K562 (cell line): ENCODE measurements around the gene MYLK2. TPM values are rescaled to one million over a fixed set of nuclear protein-coding genes. Genes with fewer than 3 reads are reported as not detected.

Experiments
- ATAC-seq: fragments of 200-7000 bp; cut with Tn5 transposase; 3 replicates; pipeline ENCODE4 v1.9.1; 2020; ENCODE audit warnings: moderate library complexity
- BruUV-seq: library from RNA; stranded (reverse); fragments of 400-500 nt; replicated peaks from 2 replicates; lab custom pipeline; 2021; lab: Mats Ljungman, UMichigan
- CTCF ChIA-PET: fragments of 300-600 bp; formaldehyde crosslinking; extraction: SDS; loops from one replicate; lab custom pipeline; 2021; ENCODE audit warnings: low intra/inter-chr PET ratio; lab: Yijun Ruan, JAX
- POLR2A ChIA-PET: fragments of 300-600, 350-650 bp; sonication (Branson Sonifier 250); formaldehyde crosslinking; extraction: SDS; loops from one replicate; lab custom pipeline; 2021; ENCODE audit warnings: antibody characterized with exemption, inconsistent platforms; lab: Yijun Ruan, JAX
- DNase-seq, 4 experiments: peaks; one replicate each; pipeline versions ENCODE4 v3.0.0 to v3.0.0-alpha.2; 2011 to 2018; ENCODE audit warnings: low spot score in 3 of 4, mixed read lengths in 3 of 4; ENCODE audit errors: extremely low read depth in 1 of 4
- FAIRE-seq: peaks from 2 replicates; lab custom pipeline; 2011; peaks lifted over from hg19 to GRCh38; lab: Jason Lieb, UNC
- H2AFZ ChIP-seq: 2 replicates; pipeline ENCODE4 v1.6.0; 2011; ENCODE audit warnings: low read depth, low read length, control low read depth, inconsistent platforms
- H3K27ac ChIP-seq: fragments of 200-600 bp; 3 replicates; pipeline ENCODE4 v1.8.0; 2011; ENCODE audit warnings: low read depth, mild to moderate bottlenecking, control low read depth, inconsistent platforms, low read length, moderate library complexity, mixed read lengths; ENCODE audit errors: extremely low read depth
- H3K27me3 ChIP-seq, 2 experiments: fragments of 300-600 bp in 1 of 2; 2 replicates in 1 of 2; 3 replicates in 1 of 2; pipeline versions ENCODE4 v1.6.0 to v1.8.0; 2011; ENCODE audit warnings: inconsistent platforms in 2 of 2, low read length in 2 of 2, mild to moderate bottlenecking in 1 of 2, mixed read lengths in 1 of 2, moderate library complexity in 1 of 2; ENCODE audit not compliant: control insufficient read depth in 2 of 2, insufficient read depth in 2 of 2
- H3K36me3 ChIP-seq: fragments of 300-600 bp; 3 replicates; pipeline ENCODE4 v1.8.0; 2011; ENCODE audit warnings: mild to moderate bottlenecking, low read length, inconsistent platforms; ENCODE audit not compliant: control insufficient read depth, insufficient read depth
- H3K4me1 ChIP-seq, 2 experiments: fragments of 200-600 bp in 1 of 2; replicated peaks in 1 of 2; 2 replicates in 1 of 2; 3 replicates in 1 of 2; pipeline versions ENCODE4 v1.5.1 to v1.8.0; 2011; ENCODE audit warnings: inconsistent platforms in 2 of 2, low read length in 2 of 2, mild to moderate bottlenecking in 1 of 2, mixed read lengths in 1 of 2, moderate library complexity in 1 of 2; ENCODE audit not compliant: control insufficient read depth in 2 of 2, insufficient read depth in 2 of 2
- H3K4me2 ChIP-seq: 2 replicates; pipeline ENCODE4 v1.6.1; 2011; ENCODE audit warnings: low read length, control low read depth, inconsistent platforms, mixed read lengths; ENCODE audit not compliant: insufficient read depth
- H3K4me3 ChIP-seq: fragments of 200-600 bp; sonication (generic), shearing (Covaris generic); 2 replicates; pipeline ENCODE4 v1.5.1; 2016; ENCODE audit warnings: control low read depth, inconsistent platforms
- H3K79me2 ChIP-seq: fragments of 200-600 bp; 3 replicates; pipeline ENCODE4 v1.8.0; 2011; ENCODE audit warnings: low read length, inconsistent platforms; ENCODE audit not compliant: control insufficient read depth, insufficient read depth
- H3K9ac ChIP-seq, 2 experiments: 2 replicates each; pipeline versions ENCODE4 v1.6.0 to v1.6.1; 2011; ENCODE audit warnings: low read depth in 2 of 2, low read length in 2 of 2, control low read depth in 1 of 2, inconsistent platforms in 1 of 2, mild to moderate bottlenecking in 1 of 2, mixed read lengths in 1 of 2; ENCODE audit not compliant: insufficient read depth in 1 of 2
- H3K9me1 ChIP-seq: one replicate; pipeline ENCODE4 v1.6.0; 2011; ENCODE audit warnings: inconsistent platforms, mild to moderate bottlenecking, low read length, moderate library complexity; ENCODE audit not compliant: control insufficient read depth, insufficient read depth
- H3K9me3 ChIP-seq: replicated peaks from 2 replicates; pipeline ENCODE4 v1.5.1; 2011; ENCODE audit warnings: low read depth, low read length, inconsistent platforms; ENCODE audit not compliant: control insufficient read depth, insufficient read depth
- H4K20me1 ChIP-seq: replicated peaks from 2 replicates; pipeline ENCODE4 v1.6.1; 2011; ENCODE audit warnings: low read length, inconsistent platforms, mixed read lengths; ENCODE audit not compliant: control insufficient read depth, insufficient read depth
- CCAR2 ChIP-seq: fragments of 200-400 bp; formaldehyde crosslinking; IDR thresholded peaks from 2 replicates; pipeline ENCODE4 v1.6.1; 2017; ENCODE audit warnings: mild to moderate bottlenecking, low read depth, low read length
- CSDE1 ChIP-seq, 2 experiments: fragments of 450-650 bp; IDR thresholded peaks; 2 replicates each; pipeline ENCODE4 v1.6.1; 2016; ENCODE audit warnings: mild to moderate bottlenecking in 1 of 2
- E2F3 ChIP-seq: fragments of 250-450 bp; sonication (Bioruptor Pico); IDR thresholded peaks from 2 replicates; pipeline ENCODE4 v1.4.0; 2020; ENCODE audit warnings: mild to moderate bottlenecking
- MCM3 ChIP-seq: fragments of 450-650 bp; IDR thresholded peaks from 2 replicates; pipeline ENCODE4 v1.6.1; 2016
- SMARCB1 ChIP-seq: IDR thresholded peaks from 2 replicates; pipeline ENCODE4 v1.6.1; 2011; ENCODE audit warnings: improper control_type of control experiment, low read depth; ENCODE audit not compliant: insufficient read length
- ZBTB1 ChIP-seq: sonication (generic); formaldehyde crosslinking; IDR thresholded peaks from 2 replicates; pipeline ENCODE4 v1.8.1; 2023; ENCODE audit warnings: missing genetic modification reagents, low read depth, mild to moderate bottlenecking, borderline replicate concordance
- ZFP30 ChIP-seq: fragments of 250-450 bp; sonication (Bioruptor Pico); IDR thresholded peaks from 2 replicates; pipeline ENCODE4 v1.8.0; 2022; ENCODE audit warnings: moderate library complexity, mild to moderate bottlenecking, inconsistent platforms, borderline replicate concordance
- WGBS: fragments of 100-300 bp; shearing (Covaris generic); methylation state at CpG from one replicate; pipeline ENCODE4 v1.1.6; 2016; ENCODE audit warnings: low coverage, mixed read lengths; ENCODE audit not compliant: insufficient coverage; ENCODE audit errors: missing lambda C conversion rate; 5-methylcytosine and 5-hydroxymethylcytosine counted together
- in situ Hi-C: fragments of 300-500 bp; cut with MboI; formaldehyde crosslinking; loops from 4 replicates; pipeline ENCODE4 v1.15.0; 2018; ENCODE audit warnings: inconsistent platforms, mixed read lengths
- intact Hi-C: fragments of 100-400 bp; cut with micrococcal nuclease; formaldehyde crosslinking; loops from 2 replicates; pipeline ENCODE4 v1.14.2; 2022
- polyA plus RNA-seq, 8 experiments: library from polyadenylated mRNA; depleted of rRNA in 4 of 8; stranded (reverse) in 5 of 8; unstranded in 3 of 8; fragments of >200 nt; fragmentation: Nextera tagmentation in 2 of 8; fragmentation: Illumina TruSeq in 1 of 8; extraction: Ambion mirVana in 2 of 8; extraction: Trizol in 1 of 8; gene quantifications; 2 replicates each; pipeline versions ENCODE4 v1.2.1 to v1.2.3, GENCODE V29; 2011 to 2014; ENCODE audit warnings: inconsistent platforms in 1 of 8, missing spikeins in 1 of 8
- total RNA-seq, 7 experiments: library from RNA; depleted of rRNA in 6 of 7; stranded (reverse); fragments of >200 nt in 6 of 7; fragmentation: Illumina TruSeq in 2 of 7; extraction: Trizol in 2 of 7; gene quantifications; 2 replicates each; pipeline versions ENCODE4 v1.2.1 to v1.2.3, GENCODE V29; 2011 to 2021; ENCODE audit warnings: low replicate concordance in 1 of 7
- TF ChIP-seq, protein P1 (sequence below): fragments of 250-450 bp; sonication (Bioruptor Pico); IDR thresholded peaks from 2 replicates; pipeline ENCODE4 v1.6.1; 2021; ENCODE audit warnings: mild to moderate bottlenecking
- TF ChIP-seq, protein P2 (sequence below): fragments of 450-650 bp; formaldehyde crosslinking; conservative IDR thresholded peaks from 2 replicates; pipeline ENCODE4 v1.4.0; 2022; ENCODE audit warnings: mild to moderate bottlenecking, missing genetic modification characterization

MYLK2 gene
- total and polyA plus RNA-seq, 9 of the 15 experiments (the other 6 are each of a cell fraction or from before 2014, with no cell fraction given), result 0.07 to 0.53 (median 0.18) TPM; not detected in 2

DNA sequence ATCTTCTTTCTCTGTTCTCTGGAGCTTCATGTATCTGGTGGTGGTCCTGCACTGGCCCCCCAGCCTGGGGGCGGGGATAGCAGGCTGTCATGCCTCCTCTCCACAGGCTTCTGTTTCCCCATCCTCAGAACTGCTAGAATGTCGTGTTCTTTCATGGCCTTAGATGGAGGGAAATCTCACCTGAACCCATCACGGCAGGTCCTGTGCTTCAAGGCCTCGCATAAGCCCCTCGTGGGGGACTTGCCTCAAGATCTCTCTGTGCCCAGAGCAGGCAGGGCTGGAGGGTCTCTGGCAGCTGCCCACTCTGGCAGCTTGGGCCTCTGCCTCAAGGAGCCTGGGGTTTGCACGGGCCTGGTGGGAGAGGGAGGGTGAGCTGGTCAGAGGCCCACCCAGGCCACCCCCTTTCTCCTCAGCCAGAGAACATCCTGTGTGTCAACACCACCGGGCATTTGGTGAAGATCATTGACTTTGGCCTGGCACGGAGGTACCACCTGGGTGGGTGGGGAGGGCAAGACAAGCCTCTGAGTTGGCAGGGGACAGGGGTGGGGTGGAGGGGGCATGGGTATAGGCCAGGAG is 11.3 kb downstream of the MYLK2 start:
- Histone ChIP-seq H2AFZ (no peak overlapping the region), H3K79me2 (no peaks in the 10 kb centered on the region), H3K9me3 (no peaks in the 10 kb centered on the region), H3K27me3 (peaks cover 5 to 12% of the 10 kb centered on the region in 2 experiments; a peak in 2 of 5 replicates), H3K9ac (no peak overlapping the region), H3K4me3 (no peak overlapping the region), H4K20me1 (0 out of 2 replicates have a peak, but pooled peaks cover 5% of the 10 kb centered on the region)
- POLR2A ChIA-PET, result interaction anchor here (1.1 kb wide), 1 partner anchor 196 kb away, joined by 3 read pairs; no protein-coding TSS in a partner anchor
- BruUV-seq, result no TSS peak
- ATAC-seq (no peak), FAIRE-seq (no peak)
- in situ Hi-C loops, result loop anchor here (25.0 kb wide), 1 partner anchor 832 kb away; the partner anchor contains the start of gene C20orf203
- TF ChIP-seq CSDE1 (IDR thresholded peaks at IDR 0.05) (no peak), ZBTB1 (CRISPR knock-in tag) (no peak), MCM3 (no peak), E2F3 (no peak), ZFP30 (CRISPR knock-in tag) (no peak), CCAR2 (no peak), SMARCB1 (no peak)
- TF ChIP-seq, protein P1, sequence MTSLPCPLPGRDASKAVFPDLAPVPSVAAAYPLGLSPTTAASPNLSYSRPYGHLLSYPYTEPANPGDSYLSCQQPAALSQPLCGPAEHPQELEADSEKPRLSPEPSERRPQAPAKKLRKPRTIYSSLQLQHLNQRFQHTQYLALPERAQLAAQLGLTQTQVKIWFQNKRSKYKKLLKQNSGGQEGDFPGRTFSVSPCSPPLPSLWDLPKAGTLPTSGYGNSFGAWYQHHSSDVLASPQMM, result no peak
- TF ChIP-seq, protein P2, sequence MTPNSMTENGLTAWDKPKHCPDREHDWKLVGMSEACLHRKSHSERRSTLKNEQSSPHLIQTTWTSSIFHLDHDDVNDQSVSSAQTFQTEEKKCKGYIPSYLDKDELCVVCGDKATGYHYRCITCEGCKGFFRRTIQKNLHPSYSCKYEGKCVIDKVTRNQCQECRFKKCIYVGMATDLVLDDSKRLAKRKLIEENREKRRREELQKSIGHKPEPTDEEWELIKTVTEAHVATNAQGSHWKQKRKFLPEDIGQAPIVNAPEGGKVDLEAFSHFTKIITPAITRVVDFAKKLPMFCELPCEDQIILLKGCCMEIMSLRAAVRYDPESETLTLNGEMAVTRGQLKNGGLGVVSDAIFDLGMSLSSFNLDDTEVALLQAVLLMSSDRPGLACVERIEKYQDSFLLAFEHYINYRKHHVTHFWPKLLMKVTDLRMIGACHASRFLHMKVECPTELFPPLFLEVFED (CRISPR knock-in tag), result no peak
- TF ChIP-seq, all 486 proteins: peak for 0
- 56% methylated on average over 8 of the region's 8 CpGs for WGBS
- Histone ChIP-seq H3K36me3 (no peaks in the 10 kb centered on the region), H3K4me2 (no peak overlapping the region), H3K9me1 (no peaks in the 10 kb centered on the region), H3K27ac (no peak overlapping the region), H3K4me1 (peaks cover 2 to 22% of the 10 kb centered on the region in 2 experiments; a peak in 3 of 5 replicates)
- intact Hi-C loops, result loop anchor here (5.0 kb wide), 1 partner anchor 103 kb away; no protein-coding TSS in a partner anchor
- CTCF ChIA-PET, result no interaction called here
- DNase-seq, result no peak
